Memory B cell (primary cell): ENCODE measurements around the gene CCL25.

Experiments
- ATAC-seq: fragments of 150-1000 bp; cut with Tn5 transposase; 2 replicates; pipeline ENCODE4 v1.10.0; 2021; ENCODE audit warnings: low read depth, mild to moderate bottlenecking, moderate library complexity
- DNase-seq, 2 donors: peaks; one replicate each; pipeline ENCODE4 v3.0.0; 2022; ENCODE audit warnings: low spot score in 2 of 2
- H3K27ac Mint-ChIP-seq: one replicate; pipeline ENCODE4 v1.8.0; 2022; ENCODE audit warnings: mild to moderate bottlenecking, moderate library complexity, mixed read lengths
- H3K27me3 Mint-ChIP-seq: one replicate; pipeline ENCODE4 v1.8.0; 2022; ENCODE audit warnings: mixed read lengths
- H3K36me3 Mint-ChIP-seq: one replicate; pipeline ENCODE4 v1.8.0; 2022; ENCODE audit warnings: mild to moderate bottlenecking, mixed read lengths
- H3K4me1 Mint-ChIP-seq: one replicate; pipeline ENCODE4 v1.8.0; 2022; ENCODE audit warnings: mixed read lengths
- H3K4me3 Mint-ChIP-seq: one replicate; pipeline ENCODE4 v1.8.0; 2022; ENCODE audit warnings: mild to moderate bottlenecking, moderate library complexity, mixed read lengths
- H3K9me3 Mint-ChIP-seq: one replicate; pipeline ENCODE4 v1.8.0; 2022; ENCODE audit warnings: mixed read lengths

The CCL25 gene

GRCh38 chr19:8085598-8086408 is 33.2 kb downstream of the CCL25 start:
- H3K9me3 Mint-ChIP-seq, result peaks cover 2% of the 10 kb centered on the region
- DNase-seq, result no peak
- H3K4me1 Mint-ChIP-seq, result no peaks in the 10 kb centered on the region
- H3K36me3 Mint-ChIP-seq, result no peaks in the 10 kb centered on the region
- no peak for ATAC-seq
- H3K27ac Mint-ChIP-seq, result no peak overlapping the region
- no peak overlapping the region for H3K4me3 Mint-ChIP-seq
- peaks cover 15% of the 10 kb centered on the region for H3K27me3 Mint-ChIP-seq

GRCh38 chr19:8086849-8087248 is 34.3 kb downstream of the CCL25 start:
- DNase-seq, result no peak
- no peaks in the 10 kb centered on the region for H3K4me1 Mint-ChIP-seq
- peaks cover 15% of the 10 kb centered on the region for H3K27me3 Mint-ChIP-seq
- peaks cover 2% of the 10 kb centered on the region for H3K9me3 Mint-ChIP-seq
- no peak overlapping the region for H3K27ac Mint-ChIP-seq
- H3K36me3 Mint-ChIP-seq, result no peaks in the 10 kb centered on the region
- no peak overlapping the region for H3K4me3 Mint-ChIP-seq
- ATAC-seq, result no peak

GRCh38 chr19:8087876-8088275 is 35.3 kb downstream of the CCL25 start:
- peaks cover 15% of the 10 kb centered on the region for H3K27me3 Mint-ChIP-seq
- no peaks in the 10 kb centered on the region for H3K36me3 Mint-ChIP-seq
- H3K4me1 Mint-ChIP-seq, result no peaks in the 10 kb centered on the region
- no peak overlapping the region for H3K27ac Mint-ChIP-seq
- H3K9me3 Mint-ChIP-seq, result peaks cover 2% of the 10 kb centered on the region
- no peak overlapping the region for H3K4me3 Mint-ChIP-seq
- DNase-seq, result no peak
- no peak for ATAC-seq

GRCh38 chr19:8088752-8089663 is 36.4 kb downstream of the CCL25 start:
- DNase-seq (no peak), ATAC-seq (no peak)
- Mint-ChIP-seq H3K27me3 (peaks cover 8% of the 10 kb centered on the region), H3K4me1 (no peaks in the 10 kb centered on the region), H3K36me3 (peaks cover under 1% of the 10 kb centered on the region), H3K27ac (no peak overlapping the region), H3K4me3 (no peak overlapping the region), H3K9me3 (peaks cover 4% of the 10 kb centered on the region)

- Mint-ChIP-seq H3K27ac (no peak overlapping the region), H3K9me3 (peaks cover 7% of the 10 kb centered on the region), H3K4me1 (no peaks in the 10 kb centered on the region), H3K36me3 (peaks cover 2% of the 10 kb centered on the region), H3K27me3 (peaks cover 5% of the 10 kb centered on the region), H3K4me3 (no peak overlapping the region)
- DNase-seq, result no peak
- ATAC-seq, result no peak
These were observed 37.4 kb downstream of the CCL25 start for GRCh38 chr19:8089664-8090601.

- DNase-seq (no peak), ATAC-seq (no peak)
- Mint-ChIP-seq H3K4me3 (no peak overlapping the region), H3K27ac (no peak overlapping the region), H3K4me1 (no peaks in the 10 kb centered on the region), H3K9me3 (peaks cover 7% of the 10 kb centered on the region), H3K27me3 (no peaks in the 10 kb centered on the region), H3K36me3 (peaks cover 2% of the 10 kb centered on the region)
These were observed 38.4 kb downstream of the CCL25 start for GRCh38 chr19:8090950-8091349.

GRCh38 chr19:8093740-8094139 is 41.2 kb downstream of the CCL25 start:
- no peak for ATAC-seq
- peaks cover 14% of the 10 kb centered on the region for H3K9me3 Mint-ChIP-seq
- DNase-seq, result no peak
- H3K27ac Mint-ChIP-seq, result no peak overlapping the region
- H3K4me3 Mint-ChIP-seq, result no peak overlapping the region
- H3K36me3 Mint-ChIP-seq, result peaks cover 2% of the 10 kb centered on the region
- H3K27me3 Mint-ChIP-seq, result peaks cover 6% of the 10 kb centered on the region
- no peaks in the 10 kb centered on the region for H3K4me1 Mint-ChIP-seq

- peaks cover 16% of the 10 kb centered on the region for H3K9me3 Mint-ChIP-seq
- no peaks in the 10 kb centered on the region for H3K4me1 Mint-ChIP-seq
- H3K4me3 Mint-ChIP-seq, result no peak overlapping the region
- H3K36me3 Mint-ChIP-seq, result peaks cover 2% of the 10 kb centered on the region
- H3K27ac Mint-ChIP-seq, result no peak overlapping the region
- DNase-seq (no peak), ATAC-seq (no peak)
- peaks cover 6% of the 10 kb centered on the region for H3K27me3 Mint-ChIP-seq
These were observed 41.8 kb downstream of the CCL25 start for GRCh38 chr19:8094336-8094735.

GRCh38 chr19:8095354-8095886 is 42.9 kb downstream of the CCL25 start:
- no peaks in the 10 kb centered on the region for H3K4me1 Mint-ChIP-seq
- H3K27ac Mint-ChIP-seq, result no peak overlapping the region
- peaks cover 14% of the 10 kb centered on the region for H3K9me3 Mint-ChIP-seq
- no peak for ATAC-seq
- H3K27me3 Mint-ChIP-seq, result peaks cover 7% of the 10 kb centered on the region
- no peak for DNase-seq
- H3K36me3 Mint-ChIP-seq, result peaks cover 2% of the 10 kb centered on the region
- H3K4me3 Mint-ChIP-seq, result no peak overlapping the region

- H3K4me1 Mint-ChIP-seq, result no peaks in the 10 kb centered on the region
These were observed 43.5 kb downstream of the CCL25 start for GRCh38 chr19:8096071-8096470.

GRCh38 chr19:8097198-8097597 is 44.6 kb downstream of the CCL25 start:
- Mint-ChIP-seq H3K27me3 (peaks cover 14% of the 10 kb centered on the region), H3K36me3 (peaks cover 2% of the 10 kb centered on the region), H3K9me3 (peaks cover 14% of the 10 kb centered on the region), H3K27ac (no peak overlapping the region), H3K4me1 (no peaks in the 10 kb centered on the region), H3K4me3 (no peak overlapping the region)
- DNase-seq (no peak), ATAC-seq (no peak)

More at GRCh38 chr19:8096071-8096470, 43.5 kb downstream of the CCL25 start:
- no peak overlapping the region for H3K27ac Mint-ChIP-seq
- ATAC-seq (no peak), DNase-seq (no peak)
- peaks cover 14% of the 10 kb centered on the region for H3K9me3 Mint-ChIP-seq
- H3K36me3 Mint-ChIP-seq, result peaks cover 2% of the 10 kb centered on the region
- no peak overlapping the region for H3K4me3 Mint-ChIP-seq
- H3K27me3 Mint-ChIP-seq, result peaks cover 7% of the 10 kb centered on the region

GRCh38 chr19:8097681-8098567 is 45.4 kb downstream of the CCL25 start:
- no peak overlapping the region for H3K4me3 Mint-ChIP-seq
- H3K27ac Mint-ChIP-seq, result no peak overlapping the region
- H3K4me1 Mint-ChIP-seq, result no peaks in the 10 kb centered on the region
- no peak for ATAC-seq
- DNase-seq, result no peak
- peaks cover 2% of the 10 kb centered on the region for H3K36me3 Mint-ChIP-seq
- peaks cover 14% of the 10 kb centered on the region for H3K9me3 Mint-ChIP-seq
- H3K27me3 Mint-ChIP-seq, result peaks cover 16% of the 10 kb centered on the region
